CD14-positive monocyte (primary cell): ENCODE measurements around the gene ABCG1. TPM values are rescaled to one million over a fixed set of nuclear protein-coding genes. Genes with fewer than 3 reads are reported as not detected.

ENCODE experiments used
- DNase-seq, 3 donors: peaks; one replicate each; pipeline ENCODE4 v3.0.0-alpha.2; 2011 to 2022
- H2AFZ ChIP-seq: 2 replicates; pipeline ENCODE4 v1.6.0; 2012; ENCODE audit warnings: mild to moderate bottlenecking, low read depth, low read length, inconsistent platforms; ENCODE audit not compliant: insufficient read depth, poor library complexity, severe bottlenecking
- H3K27ac ChIP-seq, 2 donors: 1 replicate in 1 of 2; 2 replicates in 1 of 2; pipeline ENCODE4 v1.5.1; 2012 to 2013; ENCODE audit warnings: low read length in 2 of 2, control low read depth in 1 of 2, inconsistent platforms in 1 of 2, low read depth in 1 of 2, mild to moderate bottlenecking in 1 of 2
- H3K27me3 ChIP-seq, 2 donors: one replicate each; pipeline versions ENCODE4 v1.6.0 to v1.6.1; 2011 to 2013; ENCODE audit warnings: low read length in 2 of 2; ENCODE audit not compliant: control insufficient read depth in 2 of 2, insufficient read depth in 2 of 2
- H3K36me3 ChIP-seq, 2 donors: replicated peaks in 1 of 2; 1 replicate in 1 of 2; 2 replicates in 1 of 2; pipeline versions ENCODE4 v1.5.1 to v1.6.1; 2012 to 2013; ENCODE audit warnings: low read length in 2 of 2, control low read depth in 1 of 2, inconsistent platforms in 1 of 2, mild to moderate bottlenecking in 1 of 2; ENCODE audit not compliant: insufficient read depth in 2 of 2, control insufficient read depth in 1 of 2
- H3K4me1 ChIP-seq, 2 donors: 1 replicate in 1 of 2; 2 replicates in 1 of 2; pipeline versions ENCODE4 v1.5.1 to v1.6.1; 2012 to 2013; ENCODE audit warnings: low read length in 2 of 2, control low read depth in 1 of 2, inconsistent platforms in 1 of 2, mild to moderate bottlenecking in 1 of 2, moderate library complexity in 1 of 2; ENCODE audit not compliant: insufficient read depth in 2 of 2, control insufficient read depth in 1 of 2
- H3K4me2 ChIP-seq: replicated peaks from 2 replicates; pipeline ENCODE3; 2012; ENCODE audit warnings: low read length, moderate library complexity, mild to moderate bottlenecking; ENCODE audit not compliant: poor library complexity, severe bottlenecking; ENCODE audit errors: extremely low read depth
- H3K4me3 ChIP-seq, 3 experiments: fragments of 200-600 bp in 1 of 3; sonication (generic) in 1 of 3; replicated peaks in 1 of 3; 1 replicate in 2 of 3; 2 replicates in 1 of 3; pipeline ENCODE4 v1.5.1; 2011 to 2013; ENCODE audit warnings: low read length in 3 of 3, mild to moderate bottlenecking in 3 of 3, control low read depth in 2 of 3, low read depth in 2 of 3, inconsistent platforms in 1 of 3, moderate library complexity in 1 of 3
- H3K79me2 ChIP-seq: 2 replicates; pipeline ENCODE4 v1.6.0; 2012; ENCODE audit warnings: mild to moderate bottlenecking, control low read depth, inconsistent platforms, low read length, moderate library complexity; ENCODE audit not compliant: insufficient read depth
- H3K9ac ChIP-seq: 2 replicates; pipeline ENCODE4 v1.6.0; 2017; ENCODE audit warnings: low read length, mild to moderate bottlenecking; ENCODE audit not compliant: insufficient read depth, poor library complexity, severe bottlenecking
- H3K9me3 ChIP-seq, 2 donors: replicated peaks in 1 of 2; 1 replicate in 1 of 2; 2 replicates in 1 of 2; pipeline versions ENCODE4 v1.5.1 to v1.6.1; 2012 to 2013; ENCODE audit warnings: low read length in 2 of 2, control low read depth in 1 of 2; ENCODE audit not compliant: control insufficient read depth in 1 of 2, insufficient read depth in 1 of 2
- H4K20me1 ChIP-seq: 2 replicates; pipeline ENCODE4 v1.6.0; 2012; ENCODE audit warnings: mild to moderate bottlenecking, low read length, control low read depth, moderate library complexity; ENCODE audit not compliant: insufficient read depth
- H3K27ac Mint-ChIP-seq, 7 donors: one replicate each; pipeline ENCODE4 v1.8.0; 2020; ENCODE audit warnings: mild to moderate bottlenecking in 7 of 7, mixed read lengths in 7 of 7, moderate library complexity in 6 of 7, inconsistent platforms in 2 of 7
- H3K27me3 Mint-ChIP-seq, 3 donors: one replicate each; pipeline ENCODE4 v1.8.0; 2021 to 2022; ENCODE audit warnings: low read depth in 3 of 3, mild to moderate bottlenecking in 3 of 3, mixed read lengths in 3 of 3, moderate library complexity in 3 of 3, inconsistent platforms in 1 of 3
- H3K36me3 Mint-ChIP-seq, 2 donors: one replicate each; pipeline ENCODE4 v1.8.0; 2020; ENCODE audit warnings: mixed read lengths in 2 of 2, inconsistent platforms in 1 of 2, mild to moderate bottlenecking in 1 of 2
- H3K4me1 Mint-ChIP-seq: one replicate; pipeline ENCODE4 v1.8.0; 2020; ENCODE audit warnings: mild to moderate bottlenecking, mixed read lengths
- H3K4me3 Mint-ChIP-seq, 2 donors: one replicate each; pipeline ENCODE4 v1.8.0; 2020; ENCODE audit warnings: mild to moderate bottlenecking in 2 of 2, mixed read lengths in 2 of 2, moderate library complexity in 1 of 2
- H3K9me3 Mint-ChIP-seq, 7 donors: one replicate each; pipeline ENCODE4 v1.8.0; 2020 to 2022; ENCODE audit warnings: mixed read lengths in 7 of 7, mild to moderate bottlenecking in 6 of 7, moderate library complexity in 6 of 7, inconsistent platforms in 2 of 7
- WGBS: methylation state at CpG from one replicate; pipeline ENCODE4 v1.1.5; 2013; ENCODE audit warnings: missing lambda C conversion rate; ENCODE audit not compliant: insufficient coverage; 5-methylcytosine and 5-hydroxymethylcytosine counted together
- intact Hi-C, 2 donors: fragments of 100-400 bp; cut with micrococcal nuclease; formaldehyde crosslinking; loops; one replicate each; pipeline versions ENCODE4 v1.15.0 to v1.15.1; 2023
- polyA plus RNA-seq, 3 donors: library from polyadenylated mRNA; depleted of rRNA in 1 of 3; unstranded in 2 of 3; stranded (reverse) in 1 of 3; fragments of 300-500 nt in 2 of 3; fragments of >200 nt in 1 of 3; fragmentation: Illumina TruSeq in 2 of 3; gene quantifications; 1 replicate in 2 of 3; 2 replicates in 1 of 3; pipeline ENCODE4 v1.2.3, GENCODE V29; 2012 to 2021
- TF ChIP-seq, protein P1 (sequence below): fragments of 200-600 bp; IDR thresholded peaks from one replicate; pipeline ENCODE4 v1.8.0; 2022; ENCODE audit warnings: antibody characterized with exemption, mild to moderate bottlenecking

The ABCG1 gene
- polyA plus RNA-seq, 3 donors: 3.0 to 5.2 (median 3.5) TPM

DNA sequence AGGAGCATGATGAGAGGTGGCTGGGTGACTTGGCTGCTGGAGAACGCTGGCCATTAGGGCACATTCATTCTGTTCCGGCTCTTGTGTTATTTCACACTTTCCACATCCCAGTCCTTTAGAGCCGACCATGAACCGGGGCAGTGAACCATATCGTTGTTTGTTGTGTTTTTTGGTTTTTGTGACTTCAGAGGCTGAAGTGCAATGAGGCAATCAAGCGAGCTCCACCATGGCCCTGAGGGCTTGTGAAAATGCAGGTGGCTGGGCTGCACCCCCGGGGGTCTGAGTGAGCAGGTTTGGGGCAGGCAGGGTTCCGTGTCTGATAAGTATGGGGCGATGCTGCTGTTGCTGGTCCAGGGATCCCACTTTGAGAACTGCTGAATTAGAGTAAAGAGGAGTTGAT is 23.7 kb downstream of the ABCG1 start:
- no peak for DNase-seq
- H3K9me3 Mint-ChIP-seq: no peaks in the 10 kb centered on the region
- intact Hi-C loops: no loop called here
- no peaks in the 10 kb centered on the region for H3K36me3 ChIP-seq
- no peak overlapping the region for H3K4me3 ChIP-seq
- no peaks in the 10 kb centered on the region for H3K27me3 ChIP-seq
- H3K36me3 Mint-ChIP-seq: peaks cover 0 to 6% of the 10 kb centered on the region in 2 donors
- TF ChIP-seq, protein P1, sequence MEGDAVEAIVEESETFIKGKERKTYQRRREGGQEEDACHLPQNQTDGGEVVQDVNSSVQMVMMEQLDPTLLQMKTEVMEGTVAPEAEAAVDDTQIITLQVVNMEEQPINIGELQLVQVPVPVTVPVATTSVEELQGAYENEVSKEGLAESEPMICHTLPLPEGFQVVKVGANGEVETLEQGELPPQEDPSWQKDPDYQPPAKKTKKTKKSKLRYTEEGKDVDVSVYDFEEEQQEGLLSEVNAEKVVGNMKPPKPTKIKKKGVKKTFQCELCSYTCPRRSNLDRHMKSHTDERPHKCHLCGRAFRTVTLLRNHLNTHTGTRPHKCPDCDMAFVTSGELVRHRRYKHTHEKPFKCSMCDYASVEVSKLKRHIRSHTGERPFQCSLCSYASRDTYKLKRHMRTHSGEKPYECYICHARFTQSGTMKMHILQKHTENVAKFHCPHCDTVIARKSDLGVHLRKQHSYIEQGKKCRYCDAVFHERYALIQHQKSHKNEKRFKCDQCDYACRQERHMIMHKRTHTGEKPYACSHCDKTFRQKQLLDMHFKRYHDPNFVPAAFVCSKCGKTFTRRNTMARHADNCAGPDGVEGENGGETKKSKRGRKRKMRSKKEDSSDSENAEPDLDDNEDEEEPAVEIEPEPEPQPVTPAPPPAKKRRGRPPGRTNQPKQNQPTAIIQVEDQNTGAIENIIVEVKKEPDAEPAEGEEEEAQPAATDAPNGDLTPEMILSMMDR: no peak
- no peak overlapping the region for H3K4me3 Mint-ChIP-seq
- no peak overlapping the region for H3K27ac ChIP-seq
- WGBS: 94% methylated on average over 7 of the region's 9 CpGs
- H2AFZ ChIP-seq: no peak overlapping the region
- no peak overlapping the region for H3K9ac ChIP-seq
- H3K4me1 ChIP-seq: peaks cover 18 to 32% of the 10 kb centered on the region in 2 donors
- no peaks in the 10 kb centered on the region for H3K79me2 ChIP-seq
- peaks cover 33% of the 10 kb centered on the region for H3K4me1 Mint-ChIP-seq
- H3K9me3 ChIP-seq: no peaks in the 10 kb centered on the region
- peaks cover 12% of the 10 kb centered on the region for H4K20me1 ChIP-seq
- H3K4me2 ChIP-seq: no peak overlapping the region
- H3K27ac Mint-ChIP-seq: peak overlapping the region in 1 of 7 donors; percentile 80
- peaks cover 3 to 6% (median 6%) of the 10 kb centered on the region in 3 donors for H3K27me3 Mint-ChIP-seq

DNA sequence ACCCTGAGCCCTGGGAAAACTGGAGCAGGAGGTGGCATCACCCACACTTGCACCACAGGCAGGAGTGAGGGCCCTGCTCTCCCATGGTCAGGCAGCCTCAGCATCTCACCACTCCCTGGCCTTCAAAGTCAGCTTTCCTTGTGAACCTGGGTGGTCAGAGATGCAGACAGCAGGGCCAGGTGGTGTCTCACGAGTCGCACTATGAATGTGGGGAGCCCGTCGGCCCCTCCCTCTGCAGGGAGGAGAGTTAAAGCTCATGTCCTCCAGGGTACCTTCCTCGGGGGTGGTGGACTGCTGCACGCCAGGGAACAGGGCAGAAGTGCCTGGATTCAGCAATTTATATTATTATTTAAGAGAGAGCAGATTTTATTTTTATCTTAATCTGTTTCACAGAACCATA is 24.1 kb downstream of the ABCG1 start:
- H3K36me3 ChIP-seq: no peaks in the 10 kb centered on the region
- peaks cover 9% of the 10 kb centered on the region for H4K20me1 ChIP-seq
- no peak overlapping the region for H3K4me3 ChIP-seq
- H3K4me2 ChIP-seq: no peak overlapping the region
- no peaks in the 10 kb centered on the region for H3K27me3 ChIP-seq
- 91% methylated on average over 4 of the region's 6 CpGs for WGBS
- H3K4me1 ChIP-seq: peaks cover 23 to 32% of the 10 kb centered on the region in 2 donors
- intact Hi-C loops: no loop called here
- peaks cover 33% of the 10 kb centered on the region for H3K4me1 Mint-ChIP-seq
- no peak overlapping the region for H3K9ac ChIP-seq
- no peak overlapping the region for H3K4me3 Mint-ChIP-seq
- TF ChIP-seq, protein P1: no peak
- H3K9me3 Mint-ChIP-seq: no peaks in the 10 kb centered on the region
- H3K27ac ChIP-seq: no peak overlapping the region
- no peak for DNase-seq
- peaks cover 3 to 6% (median 6%) of the 10 kb centered on the region in 3 donors for H3K27me3 Mint-ChIP-seq
- H3K36me3 Mint-ChIP-seq: peaks cover 0 to 9% of the 10 kb centered on the region in 2 donors
- no peaks in the 10 kb centered on the region for H3K79me2 ChIP-seq
- no peak overlapping the region for H2AFZ ChIP-seq
- H3K9me3 ChIP-seq: no peaks in the 10 kb centered on the region
- H3K27ac Mint-ChIP-seq: peak overlapping the region in 1 of 7 donors; percentile 4
